Nephron progenitor cell (in vitro differentiated cells): ENCODE measurements around the gene LARP4B.
A peak's percentile ranks its signal among the peaks of the same experiment; 100 is the strongest.

Source experiments
- DNase-seq: peaks from one replicate; pipeline ENCODE4 v3.0.0; 2021
- H3K27ac Mint-ChIP-seq: 2 replicates; pipeline ENCODE4 v1.8.0; 2021; ENCODE audit warnings: mild to moderate bottlenecking, moderate library complexity, mixed read lengths
- H3K27me3 Mint-ChIP-seq: 2 replicates; pipeline ENCODE4 v1.8.0; 2021; ENCODE audit warnings: mild to moderate bottlenecking, low read depth, mixed read lengths; ENCODE audit not compliant: poor library complexity
- H3K36me3 Mint-ChIP-seq: 2 replicates; pipeline ENCODE4 v1.8.0; 2021; ENCODE audit warnings: low read depth, mixed read lengths
- H3K4me1 Mint-ChIP-seq: 2 replicates; pipeline ENCODE4 v1.8.0; 2021; ENCODE audit warnings: mixed read lengths
- H3K4me3 Mint-ChIP-seq: 2 replicates; pipeline ENCODE4 v1.8.0; 2021; ENCODE audit warnings: mild to moderate bottlenecking, moderate library complexity, mixed read lengths
- H3K9me3 Mint-ChIP-seq: 2 replicates; pipeline ENCODE4 v1.8.0; 2021; ENCODE audit warnings: mild to moderate bottlenecking, moderate library complexity, mixed read lengths
- TF ChIP-seq, protein P1 (sequence below): fragments of 200-600 bp; sonication (generic); IDR thresholded peaks from 2 replicates; pipeline ENCODE4 v1.5.0; 2021; ENCODE audit warnings: antibody characterized with exemption

The LARP4B gene

GRCh38 chr10:842795-843194, 88.7 kb downstream of the LARP4B start:
- Mint-ChIP-seq H3K27me3 (no peaks in the 10 kb centered on the region), H3K4me3 (no peak overlapping the region), H3K4me1 (peaks cover 13% of the 10 kb centered on the region), H3K36me3 (peaks cover 75% of the 10 kb centered on the region), H3K9me3 (no peaks in the 10 kb centered on the region), H3K27ac (no peak overlapping the region)
- DNase-seq = no peak
- TF ChIP-seq, protein P1, sequence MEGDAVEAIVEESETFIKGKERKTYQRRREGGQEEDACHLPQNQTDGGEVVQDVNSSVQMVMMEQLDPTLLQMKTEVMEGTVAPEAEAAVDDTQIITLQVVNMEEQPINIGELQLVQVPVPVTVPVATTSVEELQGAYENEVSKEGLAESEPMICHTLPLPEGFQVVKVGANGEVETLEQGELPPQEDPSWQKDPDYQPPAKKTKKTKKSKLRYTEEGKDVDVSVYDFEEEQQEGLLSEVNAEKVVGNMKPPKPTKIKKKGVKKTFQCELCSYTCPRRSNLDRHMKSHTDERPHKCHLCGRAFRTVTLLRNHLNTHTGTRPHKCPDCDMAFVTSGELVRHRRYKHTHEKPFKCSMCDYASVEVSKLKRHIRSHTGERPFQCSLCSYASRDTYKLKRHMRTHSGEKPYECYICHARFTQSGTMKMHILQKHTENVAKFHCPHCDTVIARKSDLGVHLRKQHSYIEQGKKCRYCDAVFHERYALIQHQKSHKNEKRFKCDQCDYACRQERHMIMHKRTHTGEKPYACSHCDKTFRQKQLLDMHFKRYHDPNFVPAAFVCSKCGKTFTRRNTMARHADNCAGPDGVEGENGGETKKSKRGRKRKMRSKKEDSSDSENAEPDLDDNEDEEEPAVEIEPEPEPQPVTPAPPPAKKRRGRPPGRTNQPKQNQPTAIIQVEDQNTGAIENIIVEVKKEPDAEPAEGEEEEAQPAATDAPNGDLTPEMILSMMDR = no peak

- Mint-ChIP-seq H3K27me3 (no peaks in the 10 kb centered on the region), H3K9me3 (no peaks in the 10 kb centered on the region), H3K27ac (no peak overlapping the region), H3K4me3 (no peak overlapping the region), H3K36me3 (peaks cover 74% of the 10 kb centered on the region), H3K4me1 (peaks cover 6% of the 10 kb centered on the region)
- TF ChIP-seq, protein P1 = no peak
- no peak for DNase-seq
These were observed 90.0 kb downstream of the LARP4B start for GRCh38 chr10:841535-841934.

GRCh38 chr10:839550-840205, 91.8 kb downstream of the LARP4B start:
- H3K27ac Mint-ChIP-seq = no peak overlapping the region
- H3K4me1 Mint-ChIP-seq = no peaks in the 10 kb centered on the region
- H3K9me3 Mint-ChIP-seq = no peaks in the 10 kb centered on the region
- H3K36me3 Mint-ChIP-seq = peaks cover 80% of the 10 kb centered on the region
- no peaks in the 10 kb centered on the region for H3K27me3 Mint-ChIP-seq
- no peak for DNase-seq
- TF ChIP-seq, protein P1 = no peak
- no peak overlapping the region for H3K4me3 Mint-ChIP-seq

DNA sequence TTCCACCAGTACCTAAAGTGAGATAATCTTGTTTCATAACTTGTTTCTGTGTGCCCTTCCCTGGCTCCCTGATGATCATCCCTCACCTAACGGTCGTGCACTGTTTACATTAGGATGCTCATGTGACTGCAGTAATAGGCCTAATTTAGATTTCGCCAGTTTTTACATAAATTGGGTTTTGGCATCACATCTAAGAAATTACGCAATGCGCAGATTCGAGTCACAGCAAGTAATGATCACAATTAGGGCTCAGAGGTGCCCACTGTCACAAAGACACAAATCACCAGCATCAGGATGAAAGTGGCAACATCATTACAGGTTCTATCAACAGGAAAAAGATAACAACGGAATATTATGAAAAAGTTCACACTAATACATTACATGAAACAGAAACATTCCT, 94.7 kb downstream of the LARP4B start:
- no peak for DNase-seq
- TF ChIP-seq, protein P1 = no peak
- Mint-ChIP-seq H3K27me3 (peaks cover 4% of the 10 kb centered on the region), H3K36me3 (peaks cover 89% of the 10 kb centered on the region), H3K4me1 (no peaks in the 10 kb centered on the region), H3K4me3 (no peak overlapping the region), H3K9me3 (peaks cover 5% of the 10 kb centered on the region), H3K27ac (peak overlapping the region; percentile 70)

- peaks cover 4% of the 10 kb centered on the region for H3K27me3 Mint-ChIP-seq
- TF ChIP-seq, protein P1 = no peak
- no peak overlapping the region for H3K4me3 Mint-ChIP-seq
- peaks cover 88% of the 10 kb centered on the region for H3K36me3 Mint-ChIP-seq
- no peak for DNase-seq
- H3K4me1 Mint-ChIP-seq = no peaks in the 10 kb centered on the region
- H3K9me3 Mint-ChIP-seq = peaks cover 5% of the 10 kb centered on the region
- H3K27ac Mint-ChIP-seq = no peak overlapping the region
These were observed 97.0 kb downstream of the LARP4B start for GRCh38 chr10:834493-834892.

DNA sequence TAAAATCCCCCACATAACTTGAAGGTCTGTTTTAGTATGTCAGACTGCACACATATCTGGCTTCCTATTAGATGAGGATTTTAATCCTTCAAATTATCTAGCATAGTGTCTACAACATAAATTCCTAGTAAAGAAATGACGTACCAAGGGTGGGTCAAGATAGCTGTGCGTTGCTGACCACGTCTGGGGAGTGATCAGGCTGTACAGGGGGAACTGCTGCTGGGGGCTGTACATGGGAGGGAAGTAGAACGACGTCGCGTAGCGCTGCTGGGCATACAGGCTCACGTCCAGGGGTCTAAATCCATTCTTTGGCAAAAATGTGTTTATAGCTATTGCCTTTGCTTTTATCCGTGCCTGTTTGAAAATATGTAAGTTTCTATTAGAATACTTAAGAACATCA, 102.3 kb downstream of the LARP4B start:
- TF ChIP-seq, protein P1 = no peak
- Mint-ChIP-seq H3K4me3 (no peak overlapping the region), H3K36me3 (peaks cover 87% of the 10 kb centered on the region), H3K27ac (no peak overlapping the region), H3K27me3 (peaks cover 4% of the 10 kb centered on the region), H3K9me3 (peaks cover 5% of the 10 kb centered on the region), H3K4me1 (peaks cover 18% of the 10 kb centered on the region)
- no peak for DNase-seq
